Erythroblast (primary cell): Measurements from ENCODE around the gene SAMD1.

Experiments
- GATA1 ChIP-seq: IDR thresholded peaks from 2 replicates; pipeline ENCODE4 v1.6.1; 2011; ENCODE audit warnings: low read depth, mild to moderate bottlenecking, control low read depth, low read length, moderate library complexity
- POLR2A ChIP-seq: IDR thresholded peaks from 2 replicates; pipeline ENCODE4 v1.6.1; 2011; ENCODE audit warnings: mild to moderate bottlenecking, low read length

GRCh38 chr19:14102756-14103155 lies 12.2 kb upstream of the SAMD1 start:
- no peak for TF ChIP-seq POLR2A
- TF ChIP-seq GATA1, result no peak
